Mesendoderm (in vitro differentiated cells): Measurements from ENCODE around the gene NRG3.

Source experiments
- DNase-seq: peaks from one replicate; pipeline ENCODE4 v3.0.0; 2013
- H2AK5ac ChIP-seq: 2 replicates; pipeline ENCODE4 v1.6.1; 2013; ENCODE audit warnings: low read length, inconsistent platforms
- H2BK120ac ChIP-seq: 2 replicates; pipeline ENCODE4 v1.6.1; 2013; ENCODE audit warnings: low read depth, mild to moderate bottlenecking, low read length, moderate library complexity, mixed read lengths
- H2BK15ac ChIP-seq: replicated peaks from 2 replicates; pipeline ENCODE4 v1.6.1; 2013; ENCODE audit warnings: low read depth, mild to moderate bottlenecking, moderate library complexity
- H2BK5ac ChIP-seq: 2 replicates; pipeline ENCODE4 v1.6.1; 2013; ENCODE audit warnings: low read length, inconsistent platforms
- H3K18ac ChIP-seq: 2 replicates; pipeline ENCODE4 v1.6.1; 2013; ENCODE audit warnings: mild to moderate bottlenecking, low read length, mixed read lengths
- H3K23ac ChIP-seq: one replicate; pipeline ENCODE4 v1.6.1; 2013; ENCODE audit warnings: low read length
- H3K27ac ChIP-seq: 2 replicates; pipeline ENCODE4 v1.5.1; 2013; ENCODE audit warnings: low read depth, mild to moderate bottlenecking, inconsistent platforms, low read length, moderate library complexity
- H3K27me3 ChIP-seq: 2 replicates; pipeline ENCODE4 v1.6.1; 2013; ENCODE audit warnings: low read length, control low read depth, mild to moderate bottlenecking, inconsistent platforms; ENCODE audit not compliant: insufficient read depth, poor library complexity
- H3K36me3 ChIP-seq: 2 replicates; pipeline ENCODE4 v1.6.1; 2013; ENCODE audit warnings: low read length, inconsistent platforms; ENCODE audit not compliant: control insufficient read depth, insufficient read depth
- H3K4ac ChIP-seq: one replicate; pipeline ENCODE4 v1.6.1; 2013; ENCODE audit warnings: low read depth, mild to moderate bottlenecking, low read length, moderate library complexity
- H3K4me1 ChIP-seq: 2 replicates; pipeline ENCODE4 v1.6.1; 2013; ENCODE audit warnings: low read depth, low read length, inconsistent platforms; ENCODE audit not compliant: control insufficient read depth
- H3K4me2 ChIP-seq: 2 replicates; pipeline ENCODE4 v1.6.1; 2013; ENCODE audit warnings: low read length
- H3K4me3 ChIP-seq: 2 replicates; pipeline ENCODE4 v1.5.1; 2013; ENCODE audit warnings: mild to moderate bottlenecking, low read length
- H3K56ac ChIP-seq: one replicate; pipeline ENCODE4 v1.6.1; 2013; ENCODE audit warnings: low read length
- H3K79me1 ChIP-seq: 2 replicates; pipeline ENCODE4 v1.6.1; 2013; ENCODE audit warnings: low read length, inconsistent platforms
- H3K79me2 ChIP-seq: 2 replicates; pipeline ENCODE4 v1.6.1; 2013; ENCODE audit warnings: mild to moderate bottlenecking, low read length; ENCODE audit not compliant: control insufficient read depth, insufficient read depth
- H3K9ac ChIP-seq: 2 replicates; pipeline ENCODE4 v1.6.1; 2013; ENCODE audit warnings: low read length, inconsistent platforms
- H4K5ac ChIP-seq: one replicate; pipeline ENCODE4 v1.6.1; 2013; ENCODE audit warnings: low read length
- H4K8ac ChIP-seq: one replicate; pipeline ENCODE4 v1.6.1; 2013; ENCODE audit warnings: low read depth, mild to moderate bottlenecking, control low read depth, low read length, moderate library complexity
- WGBS: extraction: QIAGEN DNeasy Blood & Tissue Kit; methylation state at CpG from one replicate; pipeline ENCODE4 v1.1.7; 2013; ENCODE audit warnings: low lambda C conversion rate, missing lambda C conversion rate; ENCODE audit not compliant: insufficient coverage; ENCODE audit errors: extremely low coverage; 5-methylcytosine and 5-hydroxymethylcytosine counted together

The NRG3 gene

DNA sequence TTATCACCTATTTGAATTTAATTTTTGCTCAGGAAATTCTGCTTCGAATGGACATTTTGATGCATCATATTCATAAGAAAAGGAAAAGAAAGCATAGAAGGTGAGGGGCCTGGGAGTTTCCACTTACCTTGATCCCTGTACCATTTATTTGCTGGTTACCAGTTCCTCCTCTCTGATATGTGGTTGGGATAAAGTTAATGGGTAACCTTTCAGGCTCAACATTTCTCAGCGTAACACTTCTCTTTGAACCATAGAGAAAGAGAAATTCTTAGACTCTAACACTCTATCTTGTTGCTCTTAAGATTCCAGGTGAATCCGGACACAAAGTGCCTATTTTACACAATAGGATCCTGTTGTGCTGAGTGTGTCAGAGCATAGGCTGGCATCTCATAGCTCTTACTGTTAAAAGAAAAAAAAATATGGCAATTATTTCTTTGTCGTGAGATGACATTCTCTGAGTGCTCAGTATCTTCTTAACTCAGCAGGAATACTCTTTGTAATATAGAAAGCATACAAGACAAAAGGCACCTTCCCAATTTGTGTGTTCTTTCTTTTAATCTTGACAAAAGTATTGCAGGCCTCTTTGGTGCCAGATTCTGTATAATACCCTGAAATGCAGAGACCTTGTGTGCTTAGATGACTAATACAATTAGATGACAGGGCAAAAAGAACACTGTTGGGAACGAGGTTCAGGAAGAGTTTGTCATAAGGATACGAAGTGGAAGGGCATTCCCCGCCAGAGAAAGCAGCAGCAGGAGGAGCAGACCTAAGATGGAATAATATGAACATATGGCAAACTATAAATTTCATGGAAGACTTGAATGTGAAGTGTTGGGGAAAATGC lies 689.6 kb downstream of the NRG3 start:
- Histone ChIP-seq H3K27me3 (no peaks in the 10 kb centered on the region), H4K8ac (no peak overlapping the region), H2AK5ac (no peak overlapping the region), H4K5ac (no peak overlapping the region), H3K4me2 (no peak overlapping the region), H2BK15ac (no peak overlapping the region), H3K27ac (no peak overlapping the region), H3K18ac (no peak overlapping the region), H3K4me3 (no peak overlapping the region), H3K9ac (no peak overlapping the region), H2BK5ac (no peak overlapping the region), H2BK120ac (no peak overlapping the region), H3K79me1 (no peaks in the 10 kb centered on the region), H3K4ac (no peak overlapping the region), H3K4me1 (no peaks in the 10 kb centered on the region), H3K23ac (no peak overlapping the region), H3K79me2 (no peaks in the 10 kb centered on the region), H3K36me3 (no peaks in the 10 kb centered on the region), H3K56ac (no peak overlapping the region)
- no CpG with 5 or more reads among the region's 7 CpGs for WGBS
- DNase-seq, result no peak

DNA sequence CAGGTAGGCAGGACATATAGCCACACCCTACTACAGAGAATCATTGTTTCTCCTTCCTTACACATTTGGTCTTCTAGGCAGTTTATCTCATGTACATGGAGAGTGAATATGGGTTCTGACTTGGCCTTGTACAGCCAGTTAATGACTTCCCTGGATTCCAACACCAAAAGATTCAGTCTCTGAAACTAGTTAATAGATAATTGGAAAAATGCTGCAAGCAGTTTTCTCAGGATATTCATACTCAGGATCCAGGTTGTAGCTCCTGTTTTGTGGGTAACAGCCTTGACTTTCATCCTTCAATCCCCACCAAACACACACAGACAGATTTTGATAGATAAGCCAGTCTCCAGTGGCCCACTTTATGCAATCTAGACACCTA lies 690.2 kb downstream of the NRG3 start:
- Histone ChIP-seq H3K27me3 (no peaks in the 10 kb centered on the region), H3K9ac (no peak overlapping the region), H2BK15ac (no peak overlapping the region), H3K18ac (no peak overlapping the region), H3K79me2 (no peaks in the 10 kb centered on the region), H2BK5ac (no peak overlapping the region), H3K56ac (no peak overlapping the region), H3K4me2 (no peak overlapping the region), H4K5ac (no peak overlapping the region), H3K79me1 (no peaks in the 10 kb centered on the region), H3K36me3 (no peaks in the 10 kb centered on the region), H3K27ac (no peak overlapping the region), H3K4me3 (no peak overlapping the region), H3K4me1 (no peaks in the 10 kb centered on the region), H4K8ac (no peak overlapping the region), H3K4ac (no peak overlapping the region), H3K23ac (no peak overlapping the region), H2BK120ac (no peak overlapping the region), H2AK5ac (no peak overlapping the region)
- no peak for DNase-seq

DNA sequence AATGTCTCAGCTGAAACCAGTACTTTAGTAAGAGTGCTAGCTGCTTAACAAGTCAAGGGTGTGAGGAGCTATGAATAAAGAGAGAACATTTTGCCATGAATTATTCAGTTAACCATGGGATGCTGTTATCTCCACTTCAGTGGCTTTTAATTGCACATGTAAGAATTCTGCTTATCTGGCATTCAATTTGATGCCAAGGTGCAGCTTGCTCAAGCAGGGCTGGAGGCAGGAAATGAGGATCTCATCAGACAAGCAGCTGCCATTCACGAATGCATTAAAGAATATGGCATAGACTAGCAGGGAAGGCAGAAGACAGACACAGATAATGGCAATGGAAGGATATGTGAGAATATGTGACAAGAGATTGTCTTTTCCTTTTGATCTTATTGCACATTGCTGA lies 697.8 kb downstream of the NRG3 start:
- Histone ChIP-seq H3K79me1 (no peaks in the 10 kb centered on the region), H4K8ac (no peak overlapping the region), H2BK5ac (no peak overlapping the region), H3K4me3 (no peak overlapping the region), H3K36me3 (no peaks in the 10 kb centered on the region), H2BK120ac (no peak overlapping the region), H3K18ac (no peak overlapping the region), H2BK15ac (no peak overlapping the region), H3K4me1 (no peaks in the 10 kb centered on the region), H3K4me2 (no peak overlapping the region), H3K27ac (no peak overlapping the region), H3K79me2 (no peaks in the 10 kb centered on the region), H3K4ac (no peak overlapping the region), H2AK5ac (no peak overlapping the region), H3K9ac (no peak overlapping the region), H3K27me3 (no peaks in the 10 kb centered on the region), H3K23ac (no peak overlapping the region), H4K5ac (no peak overlapping the region), H3K56ac (no peak overlapping the region)
- peak; percentile 38 for DNase-seq
- no CpG with 5 or more reads among the region's 1 CpG for WGBS

- Histone ChIP-seq H3K18ac (no peak overlapping the region), H3K4ac (no peak overlapping the region), H3K36me3 (no peaks in the 10 kb centered on the region), H3K27me3 (no peaks in the 10 kb centered on the region), H3K9ac (no peak overlapping the region), H2BK5ac (no peak overlapping the region), H2BK15ac (no peak overlapping the region), H3K4me3 (no peak overlapping the region), H2BK120ac (no peak overlapping the region), H3K4me1 (no peaks in the 10 kb centered on the region), H3K23ac (no peak overlapping the region), H3K56ac (no peak overlapping the region), H4K5ac (no peak overlapping the region), H2AK5ac (no peak overlapping the region), H3K27ac (no peak overlapping the region), H3K79me1 (no peaks in the 10 kb centered on the region), H4K8ac (no peak overlapping the region), H3K79me2 (no peaks in the 10 kb centered on the region), H3K4me2 (no peak overlapping the region)
- no CpG with 5 or more reads among the region's 2 CpGs for WGBS
- DNase-seq, result no peak
These were observed 699.1 kb downstream of the NRG3 start for GRCh38 chr10:82574081-82574480.

GRCh38 chr10:82575318-82575717 lies 700.3 kb downstream of the NRG3 start:
- H3K9ac ChIP-seq, result no peak overlapping the region
- H3K79me2 ChIP-seq, result no peaks in the 10 kb centered on the region
- H3K4me3 ChIP-seq, result no peak overlapping the region
- H3K18ac ChIP-seq, result no peak overlapping the region
- no peak for DNase-seq
- H3K36me3 ChIP-seq, result no peaks in the 10 kb centered on the region
- no peak overlapping the region for H3K4me2 ChIP-seq
- no peak overlapping the region for H3K27ac ChIP-seq
- WGBS, result no CpG with 5 or more reads among the region's 3 CpGs
- no peak overlapping the region for H3K56ac ChIP-seq
- H2BK5ac ChIP-seq, result no peak overlapping the region
- H3K23ac ChIP-seq, result no peak overlapping the region
- H4K8ac ChIP-seq, result no peak overlapping the region
- H3K27me3 ChIP-seq, result no peaks in the 10 kb centered on the region
- H4K5ac ChIP-seq, result no peak overlapping the region
- H3K4ac ChIP-seq, result no peak overlapping the region
- H3K4me1 ChIP-seq, result no peaks in the 10 kb centered on the region
- H3K79me1 ChIP-seq, result no peaks in the 10 kb centered on the region
- no peak overlapping the region for H2AK5ac ChIP-seq
- peak overlapping the region; percentile 5 for H2BK15ac ChIP-seq
- no peak overlapping the region for H2BK120ac ChIP-seq

DNA sequence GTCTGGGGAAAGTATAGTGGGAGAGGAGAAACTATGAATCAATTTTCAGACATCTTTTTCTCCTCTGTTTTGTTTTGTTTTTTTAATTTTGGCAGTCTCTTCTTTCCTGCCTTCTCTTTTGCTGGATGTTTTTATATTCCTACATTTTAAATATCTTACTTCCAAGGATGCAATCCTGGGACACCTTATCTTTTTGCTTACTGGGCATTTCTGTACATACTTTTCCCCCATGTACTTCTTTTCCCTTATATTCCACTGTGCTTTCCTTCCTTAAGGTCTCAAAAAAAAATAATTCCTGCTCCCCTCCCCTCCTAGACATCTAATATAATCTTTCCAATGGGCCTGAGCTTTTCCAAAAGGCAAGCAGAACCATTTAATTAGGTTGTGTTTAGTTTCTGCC lies 701.1 kb downstream of the NRG3 start:
- H2BK120ac ChIP-seq, result no peak overlapping the region
- H3K4me1 ChIP-seq, result no peaks in the 10 kb centered on the region
- H3K27ac ChIP-seq, result no peak overlapping the region
- H2AK5ac ChIP-seq, result no peak overlapping the region
- no peak overlapping the region for H3K23ac ChIP-seq
- no peak overlapping the region for H4K8ac ChIP-seq
- H3K4me2 ChIP-seq, result no peak overlapping the region
- DNase-seq, result no peak
- no peaks in the 10 kb centered on the region for H3K79me1 ChIP-seq
- no peak overlapping the region for H3K18ac ChIP-seq
- H4K5ac ChIP-seq, result no peak overlapping the region
- H3K27me3 ChIP-seq, result no peaks in the 10 kb centered on the region
- H2BK15ac ChIP-seq, result no peak overlapping the region
- no peaks in the 10 kb centered on the region for H3K79me2 ChIP-seq
- no peak overlapping the region for H3K4ac ChIP-seq
- no peak overlapping the region for H2BK5ac ChIP-seq
- H3K56ac ChIP-seq, result no peak overlapping the region
- H3K4me3 ChIP-seq, result no peak overlapping the region
- H3K36me3 ChIP-seq, result no peaks in the 10 kb centered on the region
- no peak overlapping the region for H3K9ac ChIP-seq
